Measurements from ENCODE around the gene BRD2.
A peak's percentile ranks its signal among the peaks of the same experiment; 100 is the strongest.

The BRD2 gene

DNA sequence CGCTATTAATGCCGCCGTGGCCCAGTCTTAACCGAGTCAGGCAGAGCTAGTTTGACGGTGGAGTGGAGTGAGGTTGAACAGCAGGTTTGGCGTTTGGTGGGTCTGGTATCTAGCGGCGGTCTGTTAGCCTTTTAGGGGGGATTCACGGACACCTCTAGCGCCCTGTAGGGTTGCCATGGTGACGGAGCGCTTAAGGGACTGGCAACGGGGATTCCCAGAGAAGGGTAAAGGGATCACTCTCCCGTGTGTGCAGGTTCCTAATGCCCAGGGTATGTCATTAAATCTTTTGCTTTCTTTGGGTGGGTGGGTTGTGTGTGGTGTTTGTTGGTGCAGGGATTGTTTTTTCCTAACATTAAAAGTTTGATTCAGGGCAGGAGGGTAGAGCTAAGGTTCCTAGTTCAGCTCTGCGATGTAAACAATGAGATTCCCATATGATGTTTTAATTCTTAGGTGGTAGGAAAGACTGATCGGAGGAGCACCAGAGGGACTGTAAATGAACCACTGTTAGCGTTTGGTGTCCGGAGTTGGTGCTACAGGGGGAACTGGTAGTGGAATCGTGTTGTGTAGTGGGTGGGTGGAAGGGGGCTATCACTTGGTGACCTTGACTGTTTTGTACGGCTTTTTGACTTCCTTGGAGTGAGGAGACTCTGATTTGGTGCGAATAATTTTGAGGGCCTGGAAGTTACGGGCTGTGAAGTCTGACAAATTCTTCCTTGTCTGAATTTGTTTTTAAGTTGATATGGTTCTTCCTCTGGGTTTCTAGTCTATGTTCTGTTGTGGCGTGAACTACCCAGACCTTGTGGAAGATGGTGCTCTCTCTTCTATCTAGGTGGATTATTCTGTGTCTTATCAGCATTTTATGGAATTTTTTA is 5.0 kb downstream of the BRD2 start:
- peak; percentile 75 for DNase-seq

DNA sequence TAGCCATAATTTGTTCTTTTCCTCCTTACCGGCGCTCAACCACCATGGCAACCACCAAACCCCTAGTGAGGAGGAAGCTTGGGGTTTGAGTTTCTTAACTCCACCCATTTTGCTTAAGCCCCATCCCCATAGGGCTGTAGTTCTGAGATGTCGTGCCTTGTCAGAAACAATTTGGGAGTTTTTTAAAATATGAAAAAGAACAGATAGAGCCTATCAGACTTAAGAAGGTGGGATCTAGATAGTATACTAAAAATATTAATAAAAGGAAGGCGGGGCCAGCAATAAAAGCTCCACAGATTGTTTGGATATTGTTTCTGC is 5.6 kb downstream of the BRD2 start:
- DNase-seq = peak; percentile 79

GRCh38 chr6:32974541-32975308 is 6.3 kb downstream of the BRD2 start:
- DNase-seq = no peak

DNA sequence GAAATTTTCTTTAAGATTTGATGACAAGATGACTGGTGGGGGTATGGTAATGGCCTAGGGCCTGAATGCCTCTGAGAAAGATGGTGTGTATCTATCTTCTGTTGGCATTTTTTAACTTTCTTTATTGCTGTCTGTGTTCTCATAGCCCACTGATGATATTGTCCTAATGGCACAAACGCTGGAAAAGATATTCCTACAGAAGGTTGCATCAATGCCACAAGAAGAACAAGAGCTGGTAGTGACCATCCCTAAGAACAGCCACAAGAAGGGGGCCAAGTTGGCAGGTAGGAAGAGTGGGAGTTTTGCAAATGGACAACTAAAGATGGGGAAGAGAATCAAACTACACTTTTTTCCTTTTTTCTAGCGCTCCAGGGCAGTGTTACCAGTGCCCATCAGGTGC is 7.5 kb downstream of the BRD2 start:
- DNase-seq = no peak

- no peak for DNase-seq
Observed at GRCh38 chr6:32976334-32977069, 8.1 kb downstream of the BRD2 start.

- DNase-seq = no peak
Observed at GRCh38 chr6:32977272-32977952, 9.0 kb downstream of the BRD2 start.

- no peak for DNase-seq
Observed at GRCh38 chr6:32977953-32978324, 9.5 kb downstream of the BRD2 start.

DNA sequence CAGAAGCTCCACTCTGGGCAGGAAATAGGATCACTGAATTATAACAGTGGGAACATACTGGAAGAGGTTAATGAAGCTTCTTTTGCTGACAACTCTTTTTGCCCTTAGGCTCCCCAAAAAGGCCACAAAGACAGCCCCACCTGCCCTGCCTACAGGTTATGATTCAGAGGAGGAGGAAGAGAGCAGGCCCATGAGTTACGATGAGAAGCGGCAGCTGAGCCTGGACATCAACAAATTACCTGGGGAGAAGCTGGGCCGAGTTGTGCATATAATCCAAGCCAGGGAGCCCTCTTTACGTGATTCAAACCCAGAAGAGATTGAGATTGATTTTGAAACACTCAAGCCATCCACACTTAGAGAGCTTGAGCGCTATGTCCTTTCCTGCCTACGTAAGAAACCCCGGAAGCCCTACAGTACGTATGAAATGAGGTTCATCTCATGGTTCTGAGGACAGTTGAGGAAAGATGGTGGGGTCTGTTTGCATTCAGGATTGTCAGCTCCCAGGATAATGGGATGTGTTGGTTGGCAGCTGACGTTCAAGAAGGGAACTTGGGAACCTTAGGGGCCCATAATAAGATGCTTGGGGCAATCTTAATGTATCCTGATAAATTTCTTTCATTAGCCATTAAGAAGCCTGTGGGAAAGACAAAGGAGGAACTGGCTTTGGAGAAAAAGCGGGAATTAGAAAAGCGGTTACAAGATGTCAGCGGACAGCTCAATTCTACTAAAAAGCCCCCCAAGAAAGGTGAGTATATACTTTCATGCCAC is 11.5 kb downstream of the BRD2 start:
- DNase-seq = no peak

- no peak for DNase-seq
Observed at GRCh38 chr6:32980488-32981038, 12.2 kb downstream of the BRD2 start.

DNA sequence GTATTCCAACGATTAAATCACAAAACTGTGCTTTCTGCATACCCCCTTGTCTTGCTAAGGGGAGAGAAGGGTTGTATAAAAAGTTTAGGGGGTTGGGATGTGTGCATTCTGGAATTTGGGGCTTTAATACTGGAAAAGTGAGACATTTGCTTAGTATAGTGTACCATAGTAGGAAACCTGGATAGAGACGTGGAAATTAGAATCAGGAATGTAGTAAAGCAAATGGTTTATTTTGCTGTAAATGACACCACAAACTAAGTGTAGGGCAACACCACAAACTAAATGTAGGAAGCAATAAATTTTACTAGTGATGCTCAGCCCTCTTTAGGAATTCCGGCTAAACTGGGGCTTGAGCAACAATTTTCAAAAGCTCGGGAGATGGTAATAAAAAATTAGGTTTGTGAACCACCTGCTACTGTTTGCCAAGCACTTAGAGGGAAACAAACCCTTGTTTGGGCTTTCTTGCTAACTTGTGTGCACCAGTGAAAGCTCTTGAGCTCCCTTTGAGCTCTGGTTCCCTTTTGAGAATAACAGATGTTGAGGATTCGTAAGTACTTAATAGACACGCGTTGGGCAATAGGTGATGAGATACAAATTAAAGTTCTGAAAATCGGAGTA is 13.8 kb downstream of the BRD2 start:
- peak; percentile 53 for DNase-seq

DNA sequence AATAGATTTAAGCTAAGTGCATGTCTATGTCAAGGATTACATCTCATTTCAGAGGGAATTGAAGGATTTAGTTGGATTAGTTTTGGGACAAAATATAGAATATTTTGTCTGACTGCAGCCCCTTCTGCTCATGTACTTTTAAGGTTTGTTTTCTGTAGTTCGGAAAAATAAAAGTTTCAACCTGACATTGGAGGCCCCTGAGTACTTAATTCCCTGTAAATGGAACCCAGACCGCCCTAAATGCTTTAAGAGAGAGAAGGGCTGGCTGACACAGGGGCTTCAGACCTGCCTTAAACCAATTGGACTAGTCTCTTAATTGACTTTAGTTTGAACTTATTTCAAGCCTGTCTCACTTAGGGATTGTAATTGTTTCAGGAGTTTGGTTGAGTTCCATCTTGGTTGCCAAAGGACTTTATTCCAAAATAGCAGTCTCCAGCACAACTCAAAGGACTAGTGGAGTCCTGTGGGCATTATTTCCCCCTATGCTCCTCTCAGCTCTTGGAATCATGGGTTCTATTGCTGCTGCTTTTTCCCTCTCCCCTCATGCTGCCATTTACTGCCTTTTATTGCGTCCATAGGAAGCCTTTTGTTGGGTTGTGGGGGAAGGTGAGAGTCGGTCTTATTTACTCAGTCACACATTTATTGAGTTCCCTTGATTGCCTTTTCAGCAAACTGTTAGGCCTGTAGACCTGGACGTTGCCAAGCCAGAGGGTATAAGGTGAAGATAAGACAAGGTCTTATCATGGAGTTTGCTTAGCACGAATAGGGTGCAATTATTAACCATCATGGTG is 14.5 kb downstream of the BRD2 start:
- DNase-seq = peak; percentile 48

- DNase-seq = no peak
Observed at GRCh38 chr6:32983493-32983848, 15.1 kb downstream of the BRD2 start.

GRCh38 chr6:32983964-32984621 is 15.7 kb downstream of the BRD2 start:
- peak; percentile 69 for DNase-seq

GRCh38 chr6:32984622-32985389 is 16.4 kb downstream of the BRD2 start:
- peak; percentile 96 for DNase-seq

DNA sequence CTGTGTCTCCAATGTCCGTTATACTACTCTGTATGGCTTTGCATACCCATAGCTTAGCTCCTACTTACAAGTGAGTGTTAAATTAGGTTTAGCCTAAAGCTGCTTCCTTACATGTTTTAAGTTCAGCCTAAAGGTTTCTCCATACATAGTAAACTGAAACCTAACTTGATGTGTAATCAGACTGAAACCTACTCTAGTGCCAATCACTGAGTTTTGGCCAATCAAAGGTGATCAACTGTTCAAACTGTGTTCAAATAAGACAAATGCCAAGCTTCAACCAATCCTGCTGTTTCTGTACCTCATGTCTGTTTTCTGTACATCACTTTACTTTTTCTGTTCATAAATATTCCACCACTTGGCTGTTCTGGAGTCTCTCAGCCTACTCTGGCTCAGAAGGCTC is 21.0 kb downstream of the BRD2 start:
- DNase-seq = no peak

GRCh38 chr6:32991972-32992371 is 23.6 kb downstream of the BRD2 start:
- DNase-seq = no peak

DNA sequence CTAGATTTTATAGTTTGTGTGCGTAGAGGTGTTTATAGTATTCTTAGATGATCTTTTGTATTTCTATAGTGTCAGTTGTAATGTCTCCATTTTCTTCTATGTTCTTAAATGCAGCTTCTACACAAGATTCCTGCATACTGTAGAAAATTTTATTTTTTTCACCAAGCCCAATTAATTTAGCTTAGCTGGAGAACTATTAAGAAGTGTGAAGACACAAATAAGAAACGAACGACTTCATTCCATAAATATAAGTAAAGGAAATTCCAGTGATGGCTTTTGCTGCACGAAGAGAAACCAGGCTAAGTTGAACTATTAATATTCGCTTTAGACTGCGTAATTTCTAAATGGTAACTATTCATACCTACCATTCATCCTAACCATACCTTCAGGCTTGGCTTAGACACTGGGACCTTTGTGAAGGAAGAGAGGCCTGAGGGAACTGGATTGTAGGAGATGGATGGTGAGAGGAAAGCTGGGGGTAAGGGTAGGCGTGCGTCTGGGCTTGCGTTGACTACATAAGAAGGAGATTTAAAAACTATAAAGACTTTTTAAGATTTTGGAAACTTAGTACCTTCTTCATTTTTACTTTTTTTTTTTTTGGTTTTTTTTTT is 25.1 kb downstream of the BRD2 start:
- no peak for DNase-seq

GRCh38 chr6:32995448-32995847 is 27.1 kb downstream of the BRD2 start:
- DNase-seq = no peak

DNA sequence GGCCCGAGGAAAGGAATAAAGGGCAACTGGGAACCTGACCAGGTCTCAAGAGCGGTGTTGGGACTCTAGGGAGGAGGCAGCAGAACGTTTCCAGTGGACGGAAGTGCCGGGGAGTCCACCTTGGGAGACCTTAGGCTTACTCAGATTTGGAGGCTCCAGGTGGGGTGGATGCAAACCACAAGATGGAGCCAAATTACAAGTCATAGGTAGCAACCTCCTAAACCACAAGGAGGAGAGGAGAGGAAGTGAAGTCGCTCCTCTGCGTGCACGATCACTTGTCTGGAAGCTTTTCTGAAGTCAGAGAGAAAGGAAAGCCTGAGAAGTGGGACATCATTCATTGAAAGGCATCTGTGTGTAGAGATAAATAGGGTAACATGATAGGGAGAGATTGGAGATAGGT is 31.7 kb downstream of the BRD2 start:
- no peak for DNase-seq
